GM18951 (cell line): Measurements from ENCODE around the gene TGFB1.

ENCODE experiments used
- POLR2A ChIP-seq: IDR thresholded peaks from 4 replicates; pipeline ENCODE4 v1.6.1; 2011; ENCODE audit warnings: mild to moderate bottlenecking; ENCODE audit not compliant: insufficient read length, insufficient read depth; ENCODE audit errors: extremely low read depth
- in situ Hi-C: fragments of 300-500 bp; cut with MboI; formaldehyde crosslinking; loops from one replicate; pipeline ENCODE4 v1.12.0; 2022; ENCODE audit warnings: low sequenced_read_pairs, mixed read lengths, inconsistent platforms; ENCODE audit not compliant: unreplicated experiment

Gene TGFB1

GRCh38 chr19:41344162-41344561 lies 9.6 kb downstream of the TGFB1 start:
- no peak for TF ChIP-seq POLR2A
- in situ Hi-C loops: no loop called here

GRCh38 chr19:41341669-41342490 lies 11.8 kb downstream of the TGFB1 start:
- no peak for TF ChIP-seq POLR2A
- in situ Hi-C loops: no loop called here

- in situ Hi-C loops: no loop called here
- no peak for TF ChIP-seq POLR2A
Observed at GRCh38 chr19:41339936-41340335, 13.8 kb downstream of the TGFB1 start.

- in situ Hi-C loops: no loop called here
Observed at GRCh38 chr19:41335467-41335866, 18.3 kb downstream of the TGFB1 start.

GRCh38 chr19:41334793-41335192 lies 18.9 kb downstream of the TGFB1 start:
- in situ Hi-C loops: no loop called here
- no peak for TF ChIP-seq POLR2A

More at GRCh38 chr19:41335467-41335866, 18.3 kb downstream of the TGFB1 start:
- no peak for TF ChIP-seq POLR2A

GRCh38 chr19:41332468-41332867 lies 21.3 kb downstream of the TGFB1 start:
- in situ Hi-C loops: no loop called here
- no peak for TF ChIP-seq POLR2A

- no peak for TF ChIP-seq POLR2A
- in situ Hi-C loops: no loop called here
Observed at GRCh38 chr19:41332000-41332399, 21.7 kb downstream of the TGFB1 start.

- no peak for TF ChIP-seq POLR2A
- in situ Hi-C loops: no loop called here
Observed at GRCh38 chr19:41330946-41331678, 22.6 kb downstream of the TGFB1 start.

- in situ Hi-C loops: no loop called here
- TF ChIP-seq POLR2A: no peak
Observed at GRCh38 chr19:41330481-41330880, 23.2 kb downstream of the TGFB1 start.

GRCh38 chr19:41328842-41329225 lies 24.9 kb downstream of the TGFB1 start:
- in situ Hi-C loops: no loop called here
- TF ChIP-seq POLR2A: peak; percentile 5

- TF ChIP-seq POLR2A: no peak
- in situ Hi-C loops: no loop called here
Observed at GRCh38 chr19:41328157-41328841, 25.4 kb downstream of the TGFB1 start.

- peak; percentile 63 for TF ChIP-seq POLR2A
- in situ Hi-C loops: no loop called here
Observed at GRCh38 chr19:41327576-41328156, 26.1 kb downstream of the TGFB1 start.

- TF ChIP-seq POLR2A: no peak
- in situ Hi-C loops: no loop called here
Observed at GRCh38 chr19:41327076-41327575, 26.6 kb downstream of the TGFB1 start.
